ENCODE results near the gene IL1RAPL2. TPM values are rescaled to one million over a fixed set of nuclear protein-coding genes. Genes with fewer than 3 reads are reported as not detected.

Gene IL1RAPL2
- total RNA-seq, 1 experiment from 2014 or later: not detected

- H3K27me3 ChIP-seq (ENCODE audit: control insufficient read depth, insufficient read depth, low read length): no peaks in the 10 kb centered on the region
- no peak for ATAC-seq
- ChIA-PET CTCF (no interaction called here), POLR2A (no interaction called here)
- no peak for DNase-seq (ENCODE audit: low read depth, low spot score)
- in situ Hi-C loops (cut with HindIII; ENCODE audit: low pct_unique_long_range_greater_than_20kb, low sequenced_read_pairs) (no loop called here), intact Hi-C loops (cut with micrococcal nuclease; ENCODE audit: unreplicated experiment) (no loop called here)
- H3K27ac ChIP-seq (ENCODE audit: low read length): no peak overlapping the region
- no peak overlapping the region for H3K4me3 ChIP-seq (ENCODE audit: low read depth in 2 of 2, low read length in 2 of 2)
- H3K36me3 ChIP-seq (ENCODE audit: control insufficient read depth, insufficient read depth, low read length): no peaks in the 10 kb centered on the region
- no peaks in the 10 kb centered on the region for H3K9me3 ChIP-seq (ENCODE audit: control insufficient read depth, insufficient read depth, low read depth, low read length)
- no TSS peak for BruUV-seq (replicated peaks)
- H3K4me1 ChIP-seq (ENCODE audit: control insufficient read depth, insufficient read depth, low read length): no peaks in the 10 kb centered on the region
- no peak for TF ChIP-seq SIN3A (IDR thresholded peaks at IDR 0.05; ENCODE audit: borderline replicate concordance, insufficient read depth, low read depth, low read length)
- no peak for TF ChIP-seq TCF7L2 (IDR thresholded peaks at IDR 0.05; ENCODE audit: low read depth, low read length)
- no peak for TF ChIP-seq REST (IDR thresholded peaks at IDR 0.05; ENCODE audit: insufficient read depth in 1 of 2, low read depth in 2 of 2, low read length in 1 of 2)
- TF ChIP-seq CTCF (IDR thresholded peaks at IDR 0.05): no peak
- TF ChIP-seq POLR2AphosphoS5 (IDR thresholded peaks at IDR 0.05; ENCODE audit: low read depth, low read length): no peak
These were observed 902.7 kb downstream of the IL1RAPL2 start for GRCh38 chrX:105468741-105469140.

GRCh38 chrX:105471597-105471996 lies 905.6 kb downstream of the IL1RAPL2 start:
- BruUV-seq (replicated peaks): no TSS peak
- TF ChIP-seq SIN3A (IDR thresholded peaks at IDR 0.05; ENCODE audit: borderline replicate concordance, insufficient read depth, low read depth, low read length): no peak
- no peak for TF ChIP-seq TCF7L2 (IDR thresholded peaks at IDR 0.05; ENCODE audit: low read depth, low read length)
- in situ Hi-C loops (cut with HindIII; ENCODE audit: low pct_unique_long_range_greater_than_20kb, low sequenced_read_pairs): no loop called here
- Histone ChIP-seq H3K9me3 (ENCODE audit: control insufficient read depth, insufficient read depth, low read depth, low read length) (no peaks in the 10 kb centered on the region), H3K4me1 (ENCODE audit: control insufficient read depth, insufficient read depth, low read length) (no peaks in the 10 kb centered on the region), H3K36me3 (ENCODE audit: control insufficient read depth, insufficient read depth, low read length) (no peaks in the 10 kb centered on the region), H3K27ac (ENCODE audit: low read length) (no peak overlapping the region), H3K27me3 (ENCODE audit: control insufficient read depth, insufficient read depth, low read length) (no peaks in the 10 kb centered on the region), H3K4me3 (ENCODE audit: low read depth in 2 of 2, low read length in 2 of 2) (no peak overlapping the region)
- ChIA-PET CTCF (no interaction called here), POLR2A (no interaction called here)
- no peak for DNase-seq (ENCODE audit: low read depth, low spot score)
- intact Hi-C loops (cut with micrococcal nuclease; ENCODE audit: unreplicated experiment): no loop called here
- ATAC-seq: no peak

GRCh38 chrX:105475801-105476200 lies 909.8 kb downstream of the IL1RAPL2 start:
- Histone ChIP-seq H3K4me1 (ENCODE audit: control insufficient read depth, insufficient read depth, low read length) (no peaks in the 10 kb centered on the region), H3K36me3 (ENCODE audit: control insufficient read depth, insufficient read depth, low read length) (no peaks in the 10 kb centered on the region), H3K9me3 (ENCODE audit: control insufficient read depth, insufficient read depth, low read depth, low read length) (no peaks in the 10 kb centered on the region), H3K27me3 (ENCODE audit: control insufficient read depth, insufficient read depth, low read length) (no peaks in the 10 kb centered on the region), H3K4me3 (ENCODE audit: low read depth in 2 of 2, low read length in 2 of 2) (no peak overlapping the region), H3K27ac (ENCODE audit: low read length) (no peak overlapping the region)
- no peak for DNase-seq (ENCODE audit: low read depth, low spot score)
- TF ChIP-seq POLR2AphosphoS5 (IDR thresholded peaks at IDR 0.05; ENCODE audit: low read depth, low read length) (no peak), TCF7L2 (IDR thresholded peaks at IDR 0.05; ENCODE audit: low read depth, low read length) (no peak), REST (IDR thresholded peaks at IDR 0.05; ENCODE audit: insufficient read depth in 1 of 2, low read depth in 2 of 2, low read length in 1 of 2) (no peak), CTCF (IDR thresholded peaks at IDR 0.05) (no peak)
- in situ Hi-C loops (cut with HindIII; ENCODE audit: low pct_unique_long_range_greater_than_20kb, low sequenced_read_pairs) (no loop called here), intact Hi-C loops (cut with micrococcal nuclease; ENCODE audit: unreplicated experiment) (no loop called here)
- BruUV-seq (replicated peaks): no TSS peak
- ChIA-PET POLR2A (no interaction called here), CTCF (no interaction called here)
- ATAC-seq: no peak
